WTC11 (cell line): Measurements from ENCODE around the gene HECTD4. TPM values are rescaled to one million over a fixed set of nuclear protein-coding genes. Genes with fewer than 3 reads are reported as not detected.

ENCODE experiments used
- ATAC-seq: fragments of 200-7000 bp; cut with Tn5 transposase; 2 replicates; pipeline ENCODE4 v1.10.0; 2021; ENCODE audit warnings: mild to moderate bottlenecking, moderate library complexity
- CTCF ChIA-PET: fragments of 300-600 bp; sonication (Branson Sonifier 250); formaldehyde crosslinking; loops from one replicate; lab custom pipeline; 2021; ENCODE audit warnings: antibody characterized with exemption; lab: Charles Lee
- POLR2A ChIA-PET: fragments of 350-600 bp; sonication (Branson Sonifier 250); formaldehyde crosslinking; loops from one replicate; lab custom pipeline; 2021; ENCODE audit warnings: antibody characterized with exemption; lab: Charles Lee
- DNase-seq: peaks from one replicate; pipeline ENCODE4 v3.0.0; 2021; ENCODE audit warnings: low spot score
- H3K27ac Mint-ChIP-seq: 2 replicates; pipeline ENCODE4 v1.8.0; 2021; ENCODE audit warnings: mixed read lengths
- H3K27me3 Mint-ChIP-seq: 2 replicates; pipeline ENCODE4 v1.8.0; 2021; ENCODE audit warnings: low read depth, mild to moderate bottlenecking, moderate library complexity, mixed read lengths
- H3K36me3 Mint-ChIP-seq: 2 replicates; pipeline ENCODE4 v1.8.0; 2021; ENCODE audit warnings: mixed read lengths
- H3K4me1 Mint-ChIP-seq: 2 replicates; pipeline ENCODE4 v1.8.0; 2022; ENCODE audit warnings: mixed read lengths
- H3K4me3 Mint-ChIP-seq: 2 replicates; pipeline ENCODE4 v1.8.0; 2021; ENCODE audit warnings: mild to moderate bottlenecking, moderate library complexity, mixed read lengths
- H3K9me3 Mint-ChIP-seq: 2 replicates; pipeline ENCODE4 v1.8.0; 2021; ENCODE audit warnings: mixed read lengths
- MAX ChIP-seq: sonication (generic); formaldehyde crosslinking; IDR thresholded peaks from 2 replicates; pipeline ENCODE4 v1.8.0; 2022; ENCODE audit warnings: mild to moderate bottlenecking, missing genetic modification reagents
- MYBL2 ChIP-seq: sonication (generic); formaldehyde crosslinking; IDR thresholded peaks from 2 replicates; pipeline ENCODE4 v1.8.1; 2023; ENCODE audit warnings: mild to moderate bottlenecking, moderate library complexity, missing genetic modification reagents
- NFATC4 ChIP-seq: fragments of 250-450 bp; sonication (Bioruptor Pico); IDR thresholded peaks from 2 replicates; pipeline ENCODE4 v1.9.0; 2021; ENCODE audit warnings: mild to moderate bottlenecking
- NFE2L1 ChIP-seq: sonication (generic); formaldehyde crosslinking; IDR thresholded peaks from 2 replicates; pipeline ENCODE4 v1.8.1; 2023; ENCODE audit warnings: missing genetic modification reagents
- ZBTB43 ChIP-seq: sonication (generic); formaldehyde crosslinking; IDR thresholded peaks from 2 replicates; pipeline ENCODE4 v1.8.1; 2023; ENCODE audit warnings: mild to moderate bottlenecking, missing genetic modification reagents
- ZNF396 ChIP-seq: fragments of 250-450 bp; sonication (Bioruptor Pico); IDR thresholded peaks from 2 replicates; pipeline ENCODE4 v1.8.0; 2021; ENCODE audit warnings: mild to moderate bottlenecking, moderate library complexity, borderline replicate concordance
- ZSCAN18 ChIP-seq: fragments of 250-450 bp; sonication (Bioruptor Pico); IDR thresholded peaks from 2 replicates; pipeline ENCODE4 v2.1.2; 2022; ENCODE audit warnings: mild to moderate bottlenecking, moderate library complexity
- total RNA-seq: library from RNA; stranded (reverse); gene quantifications from 3 replicates; pipeline ENCODE4 v1.2.3, GENCODE V29; 2021
- TF ChIP-seq, protein P1 (sequence below): sonication (generic); formaldehyde crosslinking; IDR thresholded peaks from 2 replicates; pipeline ENCODE4 v1.8.1; 2022; ENCODE audit warnings: missing genetic modification reagents, borderline replicate concordance
- TF ChIP-seq, protein P2 (sequence below): fragments of 250-450 bp; sonication (Bioruptor Pico); IDR thresholded peaks from 2 replicates; pipeline ENCODE4 v1.9.0; 2021; ENCODE audit warnings: mild to moderate bottlenecking, borderline replicate concordance

HECTD4 gene
- total RNA-seq, 1 experiment from 2014 or later = 31.7 TPM

GRCh38 chr12:112176321-112177010 is 205.8 kb downstream of the HECTD4 start:
- DNase-seq (no peak), ATAC-seq (no peak)
- H3K4me1 Mint-ChIP-seq = no peaks in the 10 kb centered on the region
- H3K4me3 Mint-ChIP-seq = no peak overlapping the region
- peak overlapping the region; percentile 61; the same call in 1 of the 2 replicates for H3K27ac Mint-ChIP-seq
- POLR2A ChIA-PET = no interaction called here
- no peak for TF ChIP-seq MYBL2 (CRISPR knock-in tag)
- TF ChIP-seq, protein P1, sequence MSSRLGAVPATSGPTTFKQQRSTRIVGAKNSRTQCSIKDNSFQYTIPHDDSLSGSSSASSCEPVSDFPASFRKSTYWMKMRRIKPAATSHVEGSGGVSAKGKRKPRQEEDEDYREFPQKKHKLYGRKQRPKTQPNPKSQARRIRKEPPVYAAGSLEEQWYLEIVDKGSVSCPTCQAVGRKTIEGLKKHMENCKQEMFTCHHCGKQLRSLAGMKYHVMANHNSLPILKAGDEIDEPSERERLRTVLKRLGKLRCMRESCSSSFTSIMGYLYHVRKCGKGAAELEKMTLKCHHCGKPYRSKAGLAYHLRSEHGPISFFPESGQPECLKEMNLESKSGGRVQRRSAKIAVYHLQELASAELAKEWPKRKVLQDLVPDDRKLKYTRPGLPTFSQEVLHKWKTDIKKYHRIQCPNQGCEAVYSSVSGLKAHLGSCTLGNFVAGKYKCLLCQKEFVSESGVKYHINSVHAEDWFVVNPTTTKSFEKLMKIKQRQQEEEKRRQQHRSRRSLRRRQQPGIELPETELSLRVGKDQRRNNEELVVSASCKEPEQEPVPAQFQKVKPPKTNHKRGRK (CRISPR knock-in tag) = no peak
- H3K36me3 Mint-ChIP-seq = peaks cover 22% of the 10 kb centered on the region
- CTCF ChIA-PET = no interaction called here
- no peaks in the 10 kb centered on the region for H3K9me3 Mint-ChIP-seq
- no peaks in the 10 kb centered on the region for H3K27me3 Mint-ChIP-seq

GRCh38 chr12:112175361-112176155 is 206.7 kb downstream of the HECTD4 start:
- Mint-ChIP-seq H3K27me3 (no peaks in the 10 kb centered on the region), H3K9me3 (no peaks in the 10 kb centered on the region), H3K4me1 (no peaks in the 10 kb centered on the region), H3K27ac (no peak overlapping the region), H3K36me3 (peaks cover 22% of the 10 kb centered on the region), H3K4me3 (no peak overlapping the region)
- ATAC-seq = no peak
- TF ChIP-seq, protein P2, sequence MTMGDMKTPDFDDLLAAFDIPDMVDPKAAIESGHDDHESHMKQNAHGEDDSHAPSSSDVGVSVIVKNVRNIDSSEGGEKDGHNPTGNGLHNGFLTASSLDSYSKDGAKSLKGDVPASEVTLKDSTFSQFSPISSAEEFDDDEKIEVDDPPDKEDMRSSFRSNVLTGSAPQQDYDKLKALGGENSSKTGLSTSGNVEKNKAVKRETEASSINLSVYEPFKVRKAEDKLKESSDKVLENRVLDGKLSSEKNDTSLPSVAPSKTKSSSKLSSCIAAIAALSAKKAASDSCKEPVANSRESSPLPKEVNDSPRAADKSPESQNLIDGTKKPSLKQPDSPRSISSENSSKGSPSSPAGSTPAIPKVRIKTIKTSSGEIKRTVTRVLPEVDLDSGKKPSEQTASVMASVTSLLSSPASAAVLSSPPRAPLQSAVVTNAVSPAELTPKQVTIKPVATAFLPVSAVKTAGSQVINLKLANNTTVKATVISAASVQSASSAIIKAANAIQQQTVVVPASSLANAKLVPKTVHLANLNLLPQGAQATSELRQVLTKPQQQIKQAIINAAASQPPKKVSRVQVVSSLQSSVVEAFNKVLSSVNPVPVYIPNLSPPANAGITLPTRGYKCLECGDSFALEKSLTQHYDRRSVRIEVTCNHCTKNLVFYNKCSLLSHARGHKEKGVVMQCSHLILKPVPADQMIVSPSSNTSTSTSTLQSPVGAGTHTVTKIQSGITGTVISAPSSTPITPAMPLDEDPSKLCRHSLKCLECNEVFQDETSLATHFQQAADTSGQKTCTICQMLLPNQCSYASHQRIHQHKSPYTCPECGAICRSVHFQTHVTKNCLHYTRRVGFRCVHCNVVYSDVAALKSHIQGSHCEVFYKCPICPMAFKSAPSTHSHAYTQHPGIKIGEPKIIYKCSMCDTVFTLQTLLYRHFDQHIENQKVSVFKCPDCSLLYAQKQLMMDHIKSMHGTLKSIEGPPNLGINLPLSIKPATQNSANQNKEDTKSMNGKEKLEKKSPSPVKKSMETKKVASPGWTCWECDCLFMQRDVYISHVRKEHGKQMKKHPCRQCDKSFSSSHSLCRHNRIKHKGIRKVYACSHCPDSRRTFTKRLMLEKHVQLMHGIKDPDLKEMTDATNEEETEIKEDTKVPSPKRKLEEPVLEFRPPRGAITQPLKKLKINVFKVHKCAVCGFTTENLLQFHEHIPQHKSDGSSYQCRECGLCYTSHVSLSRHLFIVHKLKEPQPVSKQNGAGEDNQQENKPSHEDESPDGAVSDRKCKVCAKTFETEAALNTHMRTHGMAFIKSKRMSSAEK (CRISPR knock-in tag) = no peak
- TF ChIP-seq ZNF396 = no peak
- no peak for TF ChIP-seq ZBTB43 (CRISPR knock-in tag)
- TF ChIP-seq NFATC4 = no peak
- no peak for TF ChIP-seq MAX (CRISPR knock-in tag)
- TF ChIP-seq NFE2L1 (CRISPR knock-in tag) = no peak
- no peak for TF ChIP-seq ZSCAN18 (CRISPR knock-in tag)
- ChIA-PET CTCF (no interaction called here), POLR2A (no interaction called here)
- no peak for DNase-seq
